HG03460 (cell line): ENCODE results near the gene PIMREG.
"Not testable (repeated sequence)": the region's sequence is repeated elsewhere in the genome, so short reads cannot be mapped to it uniquely, and the experiment has no call there.

ENCODE experiments used
- ATAC-seq: cut with Tn5 transposase; IDR thresholded peaks from one replicate; pipeline ENCODE4 v1.9.1; 2021; ENCODE audit not compliant: unreplicated experiment

PIMREG gene

GRCh38 chr17:6476810-6477179, 32.5 kb downstream of the PIMREG start:
- no peak for ATAC-seq

DNA sequence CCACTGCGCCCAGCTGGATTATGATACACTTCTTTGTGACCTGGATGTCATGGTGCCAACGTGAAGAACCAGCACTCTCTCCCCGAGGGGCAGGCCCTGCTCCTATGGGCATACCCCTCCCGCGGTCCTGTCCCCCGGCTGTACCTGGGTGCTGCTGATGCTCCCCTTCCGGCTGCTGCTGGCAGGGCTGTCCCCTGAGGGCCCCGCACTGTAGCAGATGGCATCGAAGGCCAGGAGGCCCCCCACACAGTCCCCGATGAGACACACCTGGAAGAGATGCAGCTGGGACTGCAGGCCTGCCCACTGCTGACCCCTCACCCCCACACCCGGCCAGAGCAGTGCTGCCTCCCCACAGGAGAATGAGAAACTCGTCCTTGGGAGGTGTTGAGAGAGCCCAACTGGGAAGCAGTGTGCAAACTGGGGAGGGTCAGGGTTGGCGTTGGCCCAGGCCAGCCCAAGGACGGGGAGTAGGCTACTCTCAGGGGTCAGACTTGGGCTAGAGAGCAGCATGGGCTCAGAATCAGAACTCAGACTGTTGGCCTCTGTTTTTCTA, 33.7 kb downstream of the PIMREG start:
- ATAC-seq = no peak

DNA sequence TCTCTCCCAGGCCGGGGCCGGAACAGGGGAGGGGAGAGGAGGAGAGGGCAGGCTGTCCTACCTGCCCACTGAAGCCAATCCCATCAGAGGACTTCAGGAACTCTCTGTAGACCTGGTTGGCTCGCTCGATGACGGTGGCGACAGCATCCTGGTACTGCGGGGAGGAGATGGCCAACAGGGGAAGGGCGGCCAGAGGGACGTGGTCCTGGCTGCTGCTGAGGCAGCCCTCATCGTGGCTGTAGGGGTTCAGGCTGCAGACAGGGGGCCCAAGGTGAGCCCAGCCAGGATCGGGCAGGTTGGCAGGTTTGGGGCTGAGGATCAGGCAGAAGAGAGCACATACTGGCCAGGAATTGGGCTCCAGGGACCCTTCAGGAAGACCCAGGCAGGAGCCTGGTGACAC, 34.2 kb downstream of the PIMREG start:
- no peak for ATAC-seq

DNA sequence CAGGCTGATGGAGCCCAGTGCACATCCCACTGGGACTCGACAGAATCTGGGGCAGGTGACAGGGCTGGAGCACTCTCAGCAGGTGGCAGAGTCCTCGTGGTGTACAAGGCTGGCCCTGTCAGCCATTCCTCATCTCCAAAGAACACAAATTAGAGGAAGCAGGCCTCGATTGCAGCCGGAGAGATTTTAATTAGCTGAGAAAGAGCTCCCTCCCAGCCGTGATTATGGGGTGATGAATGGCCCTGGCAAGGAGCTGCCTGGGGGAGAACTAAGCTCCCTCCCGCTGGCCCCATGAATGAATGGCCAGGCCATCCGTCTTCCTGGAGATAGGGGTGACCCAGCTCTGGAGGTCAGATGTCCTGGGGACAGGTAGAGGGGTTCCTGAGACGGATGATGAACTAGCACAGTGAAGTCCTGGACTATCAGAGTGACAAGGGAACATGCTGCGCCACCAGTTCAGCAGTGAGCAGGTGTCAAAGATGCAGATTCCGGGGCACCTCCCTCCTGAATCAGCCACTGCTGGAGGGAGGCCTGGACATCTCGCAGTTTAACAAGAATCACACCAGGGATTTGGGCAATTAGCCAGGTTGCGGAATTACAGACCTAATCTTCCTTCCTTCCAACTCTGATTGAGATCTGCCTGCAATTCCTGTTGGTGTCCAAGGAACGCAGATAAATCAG, 35.5 kb downstream of the PIMREG start:
- no peak for ATAC-seq

DNA sequence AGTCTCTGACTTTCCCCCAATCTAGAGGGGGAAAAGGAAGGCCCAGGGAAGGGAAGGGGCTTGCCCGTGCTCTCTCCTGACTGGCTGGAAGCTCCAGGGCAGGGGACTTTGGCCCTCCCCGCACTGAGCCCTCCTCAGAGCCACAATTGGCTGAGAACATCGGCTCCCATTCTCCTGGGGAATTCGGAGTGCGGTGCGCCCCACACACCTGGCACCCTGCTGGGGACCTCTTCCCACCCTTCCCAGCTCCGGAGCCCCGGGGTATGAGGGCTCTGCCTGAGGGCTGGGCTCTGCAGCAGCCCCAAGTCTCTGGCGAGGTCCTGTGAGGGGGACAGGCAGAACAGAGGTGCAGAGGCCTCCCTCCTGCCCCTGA, 36.0 kb downstream of the PIMREG start:
- ATAC-seq = no peak

- ATAC-seq = no peak
These were observed 37.8 kb downstream of the PIMREG start for GRCh38 chr17:6482105-6482455.

DNA sequence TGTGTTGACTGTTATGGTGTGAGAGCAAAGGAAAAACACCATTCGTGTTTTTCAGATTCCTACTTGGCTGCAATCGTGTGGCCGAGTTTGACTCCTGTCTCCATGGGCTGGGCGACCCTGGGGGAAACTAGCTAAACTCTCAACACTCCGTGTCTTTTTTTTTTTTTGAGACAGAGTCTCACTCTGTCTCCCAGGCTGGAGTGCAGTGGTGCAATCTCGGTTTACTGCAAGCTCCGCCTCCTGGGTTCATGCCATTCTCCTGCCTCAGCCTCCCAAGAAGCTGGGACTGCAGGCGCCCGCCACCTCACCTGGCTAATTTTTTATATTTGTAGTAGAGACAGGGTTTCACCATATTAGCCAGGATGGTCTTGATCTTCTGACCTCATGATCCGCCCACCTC, 38.5 kb downstream of the PIMREG start:
- not testable (repeated sequence) for ATAC-seq

- no peak for ATAC-seq
These were observed 39.3 kb downstream of the PIMREG start for GRCh38 chr17:6483507-6483906.

- ATAC-seq = no peak
These were observed 41.6 kb downstream of the PIMREG start for GRCh38 chr17:6485646-6486412.

DNA sequence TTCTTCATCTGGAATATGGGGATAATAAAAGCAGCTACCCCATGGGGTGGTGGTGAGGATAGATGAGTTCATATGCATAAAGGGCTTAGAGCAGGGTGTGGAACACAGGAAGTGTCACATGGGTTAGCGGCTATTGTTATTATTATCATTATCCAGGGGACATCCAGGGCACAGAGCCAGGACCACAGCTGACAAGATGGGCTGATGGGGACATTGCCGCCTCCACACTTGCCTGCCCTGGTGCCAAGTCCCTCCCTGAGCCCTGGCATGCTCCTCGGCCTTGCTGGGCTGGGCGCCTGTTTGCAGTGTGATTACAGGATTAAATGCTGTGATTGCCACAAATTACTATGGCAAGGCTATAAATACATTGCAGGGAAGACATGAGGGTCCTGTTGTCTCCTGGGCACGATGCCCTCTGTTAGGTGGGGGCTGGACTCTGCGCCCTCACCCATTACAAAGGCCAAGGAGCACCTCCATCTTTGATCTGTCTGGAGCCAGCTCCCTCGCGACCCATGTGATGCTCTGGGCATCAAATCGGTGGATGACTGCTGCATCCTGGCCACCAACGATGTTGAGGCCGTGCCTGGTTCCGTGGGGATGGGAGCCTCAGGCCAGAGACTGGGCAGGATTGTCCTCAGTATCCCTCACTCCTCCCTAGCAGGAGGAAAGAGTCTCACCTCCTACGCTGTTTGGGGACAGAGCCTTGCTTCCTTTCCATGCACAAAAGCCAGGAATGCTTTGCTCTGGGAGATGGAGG, 43.2 kb downstream of the PIMREG start:
- ATAC-seq = no peak

GRCh38 chr17:6488008-6488539, 43.8 kb downstream of the PIMREG start:
- ATAC-seq = no peak

- no peak for ATAC-seq
These were observed 44.8 kb downstream of the PIMREG start for GRCh38 chr17:6489016-6489550.

DNA sequence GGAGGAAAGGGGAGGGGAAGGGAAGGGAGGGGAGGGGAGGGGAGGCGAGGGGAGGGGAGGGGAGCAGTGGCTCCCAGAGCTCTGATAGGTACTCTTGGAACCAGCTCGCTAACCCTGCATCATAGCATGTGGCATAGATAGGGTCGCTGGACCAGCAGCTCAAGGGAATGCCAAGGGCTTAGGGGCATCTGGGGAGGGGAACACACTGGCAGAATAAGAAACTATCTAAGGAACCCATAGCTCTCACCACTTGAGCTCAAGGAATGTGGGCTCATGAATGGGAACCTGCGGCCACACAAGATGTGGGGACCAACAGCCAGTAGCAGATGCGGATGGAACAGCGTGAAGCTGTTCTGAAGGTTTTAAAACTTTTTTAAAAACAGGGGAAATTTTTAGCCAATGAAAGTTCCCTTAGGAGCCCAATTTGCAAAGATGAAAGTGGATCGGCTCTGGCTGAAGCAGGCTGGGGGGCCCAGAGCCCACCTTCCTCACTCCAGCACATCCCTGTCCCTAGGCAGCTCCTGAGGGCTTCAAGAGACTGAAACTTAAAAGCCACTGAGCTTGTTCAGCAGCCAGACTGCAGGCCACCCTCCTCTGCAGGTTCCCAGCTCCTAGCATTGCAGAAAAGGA, 46.9 kb downstream of the PIMREG start:
- no peak for ATAC-seq

DNA sequence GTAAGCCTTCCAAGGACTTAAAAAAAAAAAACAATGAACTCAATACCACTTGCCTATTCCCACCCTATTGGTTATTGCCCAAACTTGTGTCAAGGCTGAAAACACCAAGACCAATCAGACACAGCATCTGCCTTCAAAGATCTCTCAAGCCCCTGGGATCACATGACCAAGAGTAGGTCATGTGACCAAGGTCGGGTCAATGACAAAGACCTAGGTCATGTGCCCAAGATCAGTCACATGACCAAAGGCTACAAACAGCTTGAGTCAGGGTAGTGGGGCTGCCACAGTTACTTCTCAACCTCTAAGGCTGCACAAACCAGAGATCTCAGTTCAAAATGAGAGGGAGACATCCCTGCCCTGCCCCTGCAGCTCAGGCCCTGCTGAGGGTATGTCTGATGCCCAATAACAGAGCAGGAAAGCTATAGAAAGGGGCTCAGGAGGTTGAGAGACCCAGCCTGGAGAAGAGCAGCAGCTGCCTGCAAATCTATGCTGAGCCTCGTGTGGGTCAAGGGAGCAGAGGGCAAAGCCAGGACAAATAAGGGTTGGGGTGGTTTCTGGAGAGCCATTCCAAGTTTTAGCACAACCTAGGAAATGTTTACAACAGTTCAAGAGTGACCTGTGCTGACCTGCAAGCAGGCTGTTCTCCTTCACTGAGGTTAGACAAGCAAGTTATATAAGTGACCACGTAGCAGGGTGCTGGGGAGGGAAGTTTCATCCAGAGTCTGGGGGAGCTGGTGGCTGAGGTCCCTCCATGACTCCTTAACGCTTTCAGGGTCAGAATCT, 48.8 kb downstream of the PIMREG start:
- no peak for ATAC-seq

DNA sequence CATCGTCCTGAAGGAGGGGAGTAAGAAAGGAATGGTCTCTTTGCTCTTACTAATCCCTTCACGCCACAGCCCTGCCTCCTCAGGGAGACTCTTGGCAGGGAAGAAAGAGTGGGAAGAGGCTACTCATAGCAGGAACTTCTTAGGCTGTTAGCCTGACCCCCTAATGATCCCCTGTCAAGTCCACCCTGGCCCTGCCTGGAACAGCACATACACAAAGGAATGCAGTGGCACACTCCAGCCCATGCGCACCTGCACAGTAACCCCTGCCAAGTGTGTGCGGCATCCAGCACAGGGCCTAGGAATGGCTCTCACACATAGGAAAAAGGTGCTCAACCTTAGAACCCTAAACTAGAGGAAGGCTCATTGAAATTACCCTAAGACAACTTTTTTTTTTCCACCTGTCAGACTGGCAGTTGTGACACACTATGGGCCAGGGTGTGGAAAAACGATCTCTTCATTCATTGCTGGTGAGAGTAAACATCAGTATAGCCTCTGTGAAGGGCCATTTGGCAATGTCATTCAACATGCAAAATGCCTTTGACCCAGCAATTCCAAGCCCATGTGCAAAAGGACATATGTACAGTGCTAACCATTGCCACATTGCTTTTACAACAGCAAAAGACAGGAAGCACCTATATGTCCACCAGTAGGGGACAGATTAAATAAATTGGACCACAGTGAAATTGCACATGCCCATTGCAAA, 50.1 kb downstream of the PIMREG start:
- no peak for ATAC-seq

- no peak for ATAC-seq
These were observed 51.3 kb downstream of the PIMREG start for GRCh38 chr17:6495450-6496115.

DNA sequence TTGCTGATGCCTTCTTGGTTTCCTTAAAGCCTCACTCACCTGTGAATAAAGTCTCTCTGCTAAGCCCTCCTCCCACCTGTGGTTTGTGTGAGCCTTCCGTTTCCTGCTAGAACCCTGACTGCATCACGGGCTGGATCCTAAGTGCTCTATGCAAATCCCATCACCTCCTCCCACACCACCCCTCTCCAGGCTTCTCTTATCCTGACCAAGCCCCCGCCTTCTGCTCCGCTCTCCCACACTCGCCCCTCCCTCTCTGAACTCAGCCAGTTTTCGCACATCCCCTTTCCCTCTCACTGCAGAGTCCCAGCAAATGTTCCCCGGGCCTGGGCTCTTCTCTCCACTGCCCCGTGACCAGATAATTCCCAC, 51.8 kb downstream of the PIMREG start:
- ATAC-seq = no peak

GRCh38 chr17:6496640-6497441, 52.6 kb downstream of the PIMREG start:
- ATAC-seq = no peak
